ENCODE results near the gene SLC1A5. TPM values are rescaled to one million over a fixed set of nuclear protein-coding genes. Genes with fewer than 3 reads are reported as not detected.
A peak's percentile ranks its signal among the peaks of the same experiment; 100 is the strongest.

SLC1A5 gene
- total and polyA plus RNA-seq, 11 donors = 3.7 to 22.4 (median 8.9) TPM

- ATAC-seq = no peak
- Histone ChIP-seq H3K36me3 (peaks cover 0 to 88% (median 74%) of the 10 kb centered on the region in 9 donors), H3K4me1 (peaks cover 3 to 90% (median 33%) of the 10 kb centered on the region in 12 donors)
These were observed 54.6 kb downstream of the SLC1A5 start for GRCh38 chr19:46733690-46734292.

GRCh38 chr19:46732966-46733689 lies 55.3 kb downstream of the SLC1A5 start:
- peaks cover 0 to 89% (median 78%) of the 10 kb centered on the region in 9 donors for H3K36me3 ChIP-seq
- peak overlapping the region in 2 of 12 donors; percentile 48 to 90 for H3K27ac ChIP-seq
- DNase-seq = peak in 2 of 5 donors; percentile 76 to 78
- H3K4me3 ChIP-seq = no peak overlapping the region
- intact Hi-C loops (cut with DNase I) = no loop called here
- H3K4me1 ChIP-seq = peaks cover 3 to 90% (median 31%) of the 10 kb centered on the region in 12 donors
- no peak for TF ChIP-seq POLR2A (IDR thresholded peaks at IDR 0.05)
- ATAC-seq = peak in 1 of 4 donors; percentile 55
- 82 to 89% (median 87%) methylated on average over 10 to 23 of the region's 23 CpGs for WGBS, 4 donors
- no peaks in the 10 kb centered on the region for H3K9me3 ChIP-seq
- no peaks in the 10 kb centered on the region for H3K27me3 ChIP-seq

More at GRCh38 chr19:46733690-46734292, 54.6 kb downstream of the SLC1A5 start:
- H3K4me3 ChIP-seq = peak overlapping the region in 1 of 12 donors; percentile 26
- peak overlapping the region in 4 of 12 donors; percentile 3 to 90 (median 42) for H3K27ac ChIP-seq
- H3K9me3 ChIP-seq = no peaks in the 10 kb centered on the region
- 84 to 90% (median 88%) methylated on average over 11 of the region's 11 CpGs for WGBS, 4 donors
- intact Hi-C loops (cut with DNase I) = no loop called here
- no peaks in the 10 kb centered on the region for H3K27me3 ChIP-seq
- peak in 1 of 5 donors; percentile 64 for DNase-seq
- TF ChIP-seq CTCF (IDR thresholded peaks at IDR 0.05) (no peak), POLR2A (IDR thresholded peaks at IDR 0.05) (no peak)

- H3K4me3 ChIP-seq = no peak overlapping the region
These were observed 56.0 kb downstream of the SLC1A5 start for GRCh38 chr19:46732172-46732938.

More at GRCh38 chr19:46732172-46732938, 56.0 kb downstream of the SLC1A5 start:
- Histone ChIP-seq H3K27me3 (no peaks in the 10 kb centered on the region), H3K9me3 (no peaks in the 10 kb centered on the region), H3K4me1 (peaks cover 3 to 89% (median 26%) of the 10 kb centered on the region in 12 donors), H3K36me3 (peaks cover 0 to 92% (median 84%) of the 10 kb centered on the region in 9 donors), H3K27ac (peak overlapping the region in 1 of 12 donors; percentile 90)
- intact Hi-C loops (cut with DNase I) = no loop called here
- WGBS, 4 donors = 84 to 91% (median 87%) methylated on average over 28 of the region's 28 CpGs
- ATAC-seq = no peak
- TF ChIP-seq POLR2A (IDR thresholded peaks at IDR 0.05) = no peak
- TF ChIP-seq CTCF (IDR thresholded peaks at IDR 0.05) = no peak
- DNase-seq = peak in 1 of 5 donors; percentile 44
